Left renal pelvis (tissue), 4 donors: ENCODE data around the gene FOXS1. TPM values are rescaled to one million over a fixed set of nuclear protein-coding genes. Genes with fewer than 3 reads are reported as not detected.
A peak's percentile ranks its signal among the peaks of the same experiment; 100 is the strongest.

Experiments used
- DNase-seq, 4 donors: peaks; one replicate each; pipeline ENCODE4 v3.0.0-alpha.2; 2013; ENCODE audit warnings: low read depth in 4 of 4, low spot score in 3 of 4
- polyA plus RNA-seq, 4 donors: library from polyadenylated mRNA; unstranded; fragments of 120-200 nt; gene quantifications; one replicate each; pipeline ENCODE4 v1.2.1, GENCODE V29; 2013; ENCODE audit not compliant: insufficient read length in 4 of 4

FOXS1 gene
- 1 to 10 TPM; 3.5 to 8.4 (median 5.4) TPM for polyA plus RNA-seq

- peak in 2 of 4 donors; percentile 60 to 61 for DNase-seq
Measured at GRCh38 chr20:31845300-31845863, at the start of gene FOXS1. Gene FOXS1 (minus strand): TSS chr20:31845604. CDS start chr20:31845542, 62 bp downstream.

- DNase-seq, result no peak
Measured at GRCh38 chr20:31890646-31891045, 45.2 kb upstream of the FOXS1 start.

- no peak for DNase-seq
Measured at GRCh38 chr20:31883829-31884228, 38.4 kb upstream of the FOXS1 start.

GRCh38 chr20:31881945-31882344 lies 36.5 kb upstream of the FOXS1 start:
- DNase-seq, result no peak

GRCh38 chr20:31879143-31879987 lies 34.0 kb upstream of the FOXS1 start:
- peak; percentile 84 to 91 (median 88) for DNase-seq

GRCh38 chr20:31877684-31878083 lies 32.3 kb upstream of the FOXS1 start:
- DNase-seq, result no peak

GRCh38 chr20:31875671-31876070 lies 30.3 kb upstream of the FOXS1 start:
- DNase-seq, result no peak

- DNase-seq, result no peak
Measured at GRCh38 chr20:31872406-31872805, 27.0 kb upstream of the FOXS1 start.

GRCh38 chr20:31871618-31871954 lies 26.2 kb upstream of the FOXS1 start:
- DNase-seq, result no peak

GRCh38 chr20:31870726-31871617 lies 25.6 kb upstream of the FOXS1 start:
- no peak for DNase-seq

GRCh38 chr20:31869942-31870725 lies 24.7 kb upstream of the FOXS1 start, which contains the start of the genes DUSP15 and TTLL9:
Gene DUSP15 (minus strand): TSS chr20:31870527. CDS start chr20:31870337, 190 bp downstream.
Gene TTLL9 (plus strand): TSS chr20:31870634. CDS start chr20:31871127, 493 bp downstream.
- DNase-seq, result peak in 1 of 4 donors; percentile 35

- DNase-seq, result no peak
Measured at GRCh38 chr20:31869673-31869941, 24.2 kb upstream of the FOXS1 start.

- no peak for DNase-seq
Measured at GRCh38 chr20:31868853-31869672, 23.7 kb upstream of the FOXS1 start.

- DNase-seq, result no peak
Measured at GRCh38 chr20:31866221-31866620, 20.8 kb upstream of the FOXS1 start.

- DNase-seq, result no peak
Measured at GRCh38 chr20:31864521-31865400, 19.4 kb upstream of the FOXS1 start.

- DNase-seq, result no peak
Measured at GRCh38 chr20:31863296-31864085, 18.1 kb upstream of the FOXS1 start.

GRCh38 chr20:31862506-31862905 lies 17.1 kb upstream of the FOXS1 start:
- no peak for DNase-seq

GRCh38 chr20:31862157-31862470 lies 16.7 kb upstream of the FOXS1 start:
- DNase-seq, result no peak
